SK-MEL-5 (cell line): Measurements from ENCODE around the gene LSR. TPM values are rescaled to one million over a fixed set of nuclear protein-coding genes. Genes with fewer than 3 reads are reported as not detected.
"Not testable (repeated sequence)": the region's sequence is repeated elsewhere in the genome, so short reads cannot be mapped to it uniquely, and the experiment has no call there.

Experiments used
- DNase-seq: peaks from one replicate; pipeline ENCODE4 v3.0.0-alpha.2; 2016; ENCODE audit warnings: low read depth, low spot score
- in situ Hi-C: cut with HindIII; loops from 2 replicates; pipeline ENCODE4 v1.10.0; 2016; ENCODE audit warnings: low sequenced_read_pairs, high pct_unique_total_duplicates, low pct_unique_long_range_greater_than_20kb
- total RNA-seq: library from RNA; depleted of rRNA; stranded (reverse); fragments of >200 nt; shearing (Covaris generic); gene quantifications from 2 replicates; pipeline ENCODE4 v1.2.3, GENCODE V29; 2014

Gene LSR
- total RNA-seq, 1 experiment from 2014 or later: 1.2 TPM

DNA sequence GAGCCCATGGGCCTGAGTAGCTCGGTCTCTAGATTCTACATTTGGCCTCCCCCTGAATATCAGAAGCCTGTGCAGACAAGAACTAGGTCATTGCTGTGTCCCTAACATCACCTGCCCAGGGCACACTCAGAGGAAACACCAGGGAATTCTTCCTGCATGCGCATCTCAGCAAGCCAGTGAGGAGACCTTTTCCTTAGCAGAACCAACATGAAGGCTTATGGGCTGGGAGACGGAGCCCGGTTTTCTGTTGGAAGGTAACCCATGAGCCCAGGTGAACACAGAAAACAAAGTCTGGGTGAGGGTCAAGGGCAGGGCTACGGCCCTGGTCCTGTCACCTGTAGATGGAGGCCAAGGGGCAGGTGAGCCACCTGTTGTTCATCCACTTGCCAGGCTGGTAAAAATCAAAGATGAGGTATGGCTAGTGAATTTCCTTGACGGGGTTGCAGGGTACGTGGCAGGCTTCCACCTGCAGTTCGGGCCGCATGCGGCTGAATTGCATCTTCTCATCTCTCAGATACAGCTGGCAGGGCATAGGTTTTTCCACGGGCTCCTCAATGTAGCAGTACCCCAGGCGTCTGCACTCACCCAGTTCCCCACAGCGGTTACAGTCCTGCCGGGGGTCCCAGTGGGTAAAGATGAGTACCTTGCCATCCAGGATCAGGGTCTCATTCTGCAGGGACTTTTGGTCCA, 16.7 kb upstream of the LSR start:
- in situ Hi-C loops: no loop called here
- DNase-seq: no peak

GRCh38 chr19:35232912-35233311, 15.9 kb upstream of the LSR start:
- in situ Hi-C loops: no loop called here
- DNase-seq: no peak

DNA sequence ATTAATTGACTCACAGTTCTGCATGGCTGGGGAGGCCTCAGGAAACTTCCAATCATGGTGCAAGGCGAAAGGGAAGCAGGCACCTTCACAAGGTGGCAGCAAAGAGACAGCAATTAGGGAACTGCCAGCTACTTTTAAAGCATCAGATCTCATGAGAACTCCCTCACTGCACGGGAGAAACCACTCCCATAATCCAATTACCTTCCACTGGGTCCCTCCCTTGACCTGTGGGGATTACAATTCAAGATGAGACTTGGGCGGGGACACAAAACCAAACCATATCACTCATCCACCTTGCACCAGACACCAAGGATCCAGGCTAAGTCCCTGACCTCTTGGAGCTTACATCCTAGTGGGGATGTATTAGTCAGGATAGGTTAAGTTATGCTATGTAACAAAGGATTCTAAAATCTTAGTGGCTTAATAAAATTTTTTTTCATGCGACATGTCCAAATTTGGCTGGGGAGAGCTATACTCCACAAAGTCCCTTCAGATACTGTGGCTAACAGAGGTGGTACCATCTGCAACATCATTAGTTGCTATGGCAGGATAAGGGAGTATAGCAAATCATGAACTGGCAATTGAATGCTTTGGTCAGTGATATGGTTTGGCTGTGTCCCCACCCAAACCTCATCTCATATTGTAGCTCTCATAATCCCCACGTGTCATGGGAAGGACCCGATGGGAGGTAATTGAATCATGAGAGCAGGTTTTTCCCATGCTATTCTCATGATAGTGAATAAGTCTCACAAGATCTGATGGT, 12.0 kb upstream of the LSR start:
- DNase-seq: peak; percentile 61
- in situ Hi-C loops: no loop called here

- DNase-seq, in situ Hi-C loops: not testable (repeated sequence)
Measured at GRCh38 chr19:35239597-35239996, 9.2 kb upstream of the LSR start.

GRCh38 chr19:35240327-35240726, 8.5 kb upstream of the LSR start:
- DNase-seq: peak; percentile 65
- in situ Hi-C loops: no loop called here

- DNase-seq: no peak
- in situ Hi-C loops: no loop called here
Measured at GRCh38 chr19:35241417-35241816, 7.4 kb upstream of the LSR start.

DNA sequence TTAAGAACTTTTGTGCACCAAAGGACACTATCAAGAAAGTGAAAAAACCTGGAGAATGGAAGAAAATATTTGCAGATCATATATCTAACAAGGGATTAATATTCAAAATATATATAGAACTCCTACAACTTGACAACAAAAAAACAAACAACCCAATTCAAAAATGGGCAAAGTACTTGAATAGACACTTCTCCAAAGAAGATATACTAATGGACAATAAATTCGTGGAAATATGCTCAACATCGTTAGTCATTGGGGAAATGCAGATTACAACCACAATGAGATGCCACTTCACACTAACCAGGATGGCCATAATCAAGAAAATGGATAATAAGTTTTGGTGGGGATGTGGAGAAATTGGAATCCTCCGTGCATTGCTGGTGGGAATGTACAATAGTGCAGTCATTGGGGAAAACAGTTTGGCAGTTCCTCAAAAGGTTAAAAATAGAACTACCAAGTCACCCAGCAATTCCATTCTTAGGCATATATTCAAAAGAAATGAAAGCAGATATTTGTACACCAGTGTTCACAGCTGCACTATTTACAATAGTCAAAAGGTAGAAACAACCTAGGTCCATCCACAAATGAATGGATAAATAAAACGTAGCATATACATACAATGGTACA, 2.2 kb upstream of the LSR start:
- in situ Hi-C loops: no loop called here
- no peak for DNase-seq

GRCh38 chr19:35247526-35248309, 1.1 kb upstream of the LSR start:
- no peak for DNase-seq
- in situ Hi-C loops: no loop called here

DNA sequence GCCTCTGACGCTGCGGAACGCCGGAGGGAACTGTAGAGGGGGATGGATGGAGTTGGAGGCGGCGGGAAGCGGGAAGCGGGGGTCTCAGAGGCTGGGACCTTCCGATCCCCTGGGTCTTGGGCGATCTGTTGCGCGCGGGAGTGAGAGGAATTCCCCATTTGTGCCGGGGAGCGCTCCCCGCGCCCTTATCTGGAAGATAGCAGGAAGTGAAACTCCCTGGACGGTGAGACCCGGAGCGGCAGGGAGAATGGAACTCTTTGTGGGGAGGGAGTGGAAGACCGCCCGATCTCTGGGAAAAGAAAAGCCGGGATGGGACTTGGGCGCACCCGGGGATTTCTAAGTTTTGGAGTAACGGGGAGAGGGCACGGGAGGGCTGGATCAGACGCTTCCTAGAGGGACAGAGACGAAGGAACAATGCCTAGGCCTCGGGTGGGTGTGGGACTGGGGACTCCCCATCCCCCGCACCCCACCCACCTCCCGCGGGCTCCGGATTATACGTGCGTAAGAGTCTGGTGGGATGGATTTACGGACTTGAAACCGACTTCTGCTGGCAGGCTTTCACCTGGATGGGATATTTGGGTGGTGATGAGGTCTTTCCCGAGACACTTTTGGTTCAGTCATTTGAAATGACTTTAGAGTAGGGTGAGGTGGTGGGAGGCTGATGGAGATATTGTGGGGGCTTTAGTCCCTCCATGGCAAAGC, 495 bp downstream of the LSR start:
- in situ Hi-C loops: no loop called here
- DNase-seq: no peak

- in situ Hi-C loops: no loop called here
- DNase-seq: no peak
Measured at GRCh38 chr19:35249848-35250711, 1.3 kb downstream of the LSR start.

GRCh38 chr19:35251456-35251855, 2.7 kb downstream of the LSR start:
- in situ Hi-C loops: no loop called here
- DNase-seq: no peak

DNA sequence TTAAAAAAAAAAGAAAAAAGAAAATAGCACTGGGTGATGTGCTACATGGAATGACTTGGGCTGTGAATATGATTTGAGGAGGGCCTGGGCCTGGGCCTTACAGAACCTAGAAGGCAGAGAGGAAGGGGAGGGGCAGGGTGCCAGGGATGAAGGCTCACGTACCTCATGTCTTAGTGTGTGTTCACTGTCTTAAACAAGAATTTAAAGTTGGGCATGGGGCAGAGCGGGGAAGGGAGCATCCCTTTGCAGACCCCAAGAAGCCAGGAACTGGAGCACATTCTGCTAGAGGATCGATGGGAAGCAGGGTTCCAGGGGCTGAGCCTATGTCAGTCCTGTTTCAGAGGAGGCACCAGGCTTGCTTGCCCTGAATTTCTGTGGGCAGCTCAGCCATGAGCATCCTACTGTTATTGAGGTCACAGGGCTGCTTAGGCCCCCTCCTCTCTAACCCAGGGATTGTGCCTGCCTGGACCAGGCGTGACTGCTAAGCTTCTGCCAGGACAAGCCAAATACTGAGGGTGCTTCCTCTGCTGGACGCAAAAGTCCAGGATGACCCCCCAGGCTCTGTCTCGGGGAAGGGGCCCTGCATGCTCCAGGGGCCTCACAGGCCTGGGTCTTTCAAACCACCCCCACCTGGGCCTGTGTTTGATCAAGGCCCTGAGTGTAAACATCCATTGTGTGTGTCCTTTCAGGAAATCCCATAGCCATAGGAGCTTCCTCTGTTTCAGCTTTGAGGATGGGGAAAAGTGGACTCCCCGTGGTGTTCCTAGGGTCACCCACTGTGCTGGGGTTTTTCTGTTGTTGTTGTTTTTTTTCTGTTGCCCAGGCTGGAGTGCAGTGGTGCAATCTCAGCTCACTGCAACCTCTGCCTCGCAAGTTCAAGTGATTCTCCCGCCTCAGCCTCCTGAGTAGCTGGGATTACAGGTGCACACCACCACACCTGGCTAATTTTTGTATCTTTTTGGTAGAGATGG, 4.8 kb downstream of the LSR start:
- in situ Hi-C loops: no loop called here
- no peak for DNase-seq

DNA sequence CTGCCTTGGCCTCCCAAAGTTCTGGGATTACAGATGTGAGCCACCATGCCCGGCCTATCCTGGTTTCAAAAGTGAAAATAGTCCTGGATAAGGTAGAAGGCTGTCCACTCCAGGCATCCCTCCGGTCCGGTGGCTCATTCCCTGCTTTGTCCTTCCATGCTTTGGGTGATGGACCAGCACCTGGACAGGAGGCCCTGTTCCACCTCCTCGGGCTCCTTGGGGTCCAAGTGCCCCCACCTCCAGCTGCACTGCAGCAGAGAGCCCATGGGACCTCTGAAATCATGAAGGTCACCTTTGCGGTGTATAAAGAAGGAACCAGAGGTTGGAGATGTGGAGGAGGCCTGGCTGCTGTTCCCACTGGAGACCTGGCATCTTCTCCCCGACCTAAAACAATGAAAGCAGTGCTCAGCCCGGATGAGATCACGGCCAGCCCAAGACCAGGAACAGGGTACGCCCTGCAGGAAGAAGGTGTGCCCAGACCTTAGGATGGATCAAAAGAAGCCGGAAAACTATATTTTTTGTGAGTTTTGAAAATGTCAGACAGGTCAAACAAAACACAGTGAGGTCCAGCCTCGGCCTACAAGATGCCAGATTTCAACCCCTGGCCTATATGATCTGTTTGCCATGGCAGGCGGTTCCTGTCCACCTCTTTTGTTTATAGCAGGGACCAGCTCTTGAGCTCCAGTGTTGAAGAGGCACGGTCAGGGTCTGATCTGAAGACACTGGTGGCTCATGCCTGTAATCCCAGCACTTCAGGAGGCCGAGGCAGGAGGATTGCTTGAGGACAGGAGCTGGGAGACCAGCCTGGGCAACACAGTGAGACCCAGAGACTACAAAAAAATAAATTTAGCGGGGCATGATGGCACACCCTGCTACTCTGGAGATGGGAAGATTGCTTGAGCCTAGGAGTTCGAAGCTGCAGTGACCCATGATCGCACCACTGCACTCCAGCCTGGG, 5.8 kb downstream of the LSR start:
- DNase-seq: no peak
- in situ Hi-C loops: no loop called here

- DNase-seq: no peak
- in situ Hi-C loops: no loop called here
Measured at GRCh38 chr19:35256566-35256965, 7.8 kb downstream of the LSR start.

DNA sequence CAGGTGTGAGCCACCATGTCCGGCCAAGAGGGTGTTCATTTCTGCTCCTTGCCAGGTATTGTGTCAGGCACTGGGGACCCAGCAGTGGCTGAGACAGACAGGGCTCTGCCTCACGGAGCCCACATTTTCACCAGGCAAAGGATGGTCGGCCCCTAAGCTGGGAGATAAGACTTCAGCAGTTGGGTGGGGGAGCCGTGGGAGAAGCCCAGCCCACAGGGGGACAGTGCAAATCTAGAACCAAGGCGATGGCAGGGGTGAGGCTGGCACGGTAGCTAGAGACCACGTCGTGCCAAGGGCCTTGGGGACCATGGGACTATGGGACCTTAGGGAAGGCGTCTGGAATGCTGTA, 8.3 kb downstream of the LSR start:
- in situ Hi-C loops: no loop called here

More for the DNA sequence above, 8.3 kb downstream of the LSR start:
- no peak for DNase-seq
